Esophagus squamous epithelium (tissue), 5 donors: ENCODE data around the gene CNTNAP2. TPM values are rescaled to one million over a fixed set of nuclear protein-coding genes. Genes with fewer than 3 reads are reported as not detected.

Experiments
- DNase-seq: peaks from one replicate; lab custom pipeline; 2025; lab: John Stamatoyannopoulos, UW
- H3K27ac ChIP-seq, 4 donors: fragments of 200-600 bp; sonication (generic); one replicate each; pipeline ENCODE4 v1.5.1; 2016 to 2019; ENCODE audit warnings: mild to moderate bottlenecking in 1 of 4
- H3K27me3 ChIP-seq, 4 donors: fragments of 200-600 bp; sonication (generic); 1 replicate in 3 of 4; 2 replicates in 1 of 4; pipeline versions ENCODE4 v1.5.1 to v1.6.0; 2017 to 2021; ENCODE audit warnings: antibody characterized with exemption in 1 of 4
- H3K36me3 ChIP-seq, 3 donors: fragments of 200-600 bp; sonication (generic); one replicate each; pipeline ENCODE4 v1.5.1; 2016 to 2019
- H3K4me1 ChIP-seq, 3 donors: fragments of 200-600 bp; sonication (generic); one replicate each; pipeline ENCODE4 v1.5.1; 2017 to 2019
- H3K4me3 ChIP-seq, 4 donors: fragments of 200-600 bp; sonication (generic); 1 replicate in 3 of 4; 2 replicates in 1 of 4; pipeline ENCODE4 v1.5.1; 2016 to 2019; ENCODE audit warnings: mild to moderate bottlenecking in 2 of 4, moderate library complexity in 1 of 4
- H3K9me3 ChIP-seq, 3 donors: fragments of 200-600 bp; sonication (generic); one replicate each; pipeline ENCODE4 v1.5.1; 2016 to 2019
- CTCF ChIP-seq, 6 experiments: fragments of 450-650 bp in 4 of 6; fragments of 200-600 bp in 2 of 6; sonication (generic) in 2 of 6; IDR thresholded peaks; one replicate each; pipeline ENCODE4 v1.5.1; 2016 to 2019; ENCODE audit warnings: antibody characterized with exemption in 6 of 6, mild to moderate bottlenecking in 4 of 6, moderate library complexity in 4 of 6
- POLR2A ChIP-seq, 4 donors: fragments of 450-650 bp; IDR thresholded peaks; one replicate each; pipeline ENCODE4 v1.6.1; 2017; ENCODE audit warnings: antibody characterized with exemption in 4 of 4, mild to moderate bottlenecking in 4 of 4, moderate library complexity in 3 of 4
- WGBS, 2 donors: methylation state at CpG; one replicate each; pipeline ENCODE4 v1.1.5; 2018; 5-methylcytosine and 5-hydroxymethylcytosine counted together
- intact Hi-C: fragments of 100-400 bp; cut with DNase I; formaldehyde crosslinking; loops from one replicate; pipeline ENCODE4 v1.15.0; 2022
- total RNA-seq, 4 donors: library from RNA; depleted of rRNA; stranded (reverse); fragments of >200 nt; gene quantifications; one replicate each; pipeline ENCODE4 v1.1.0, GENCODE V29; 2016
- donor health status: DM: yes; HTN: yes; CAD: no.

The CNTNAP2 gene
- total RNA-seq, 4 donors from 2014 or later = 0.95 to 2.3 (median 1.2) TPM

DNA sequence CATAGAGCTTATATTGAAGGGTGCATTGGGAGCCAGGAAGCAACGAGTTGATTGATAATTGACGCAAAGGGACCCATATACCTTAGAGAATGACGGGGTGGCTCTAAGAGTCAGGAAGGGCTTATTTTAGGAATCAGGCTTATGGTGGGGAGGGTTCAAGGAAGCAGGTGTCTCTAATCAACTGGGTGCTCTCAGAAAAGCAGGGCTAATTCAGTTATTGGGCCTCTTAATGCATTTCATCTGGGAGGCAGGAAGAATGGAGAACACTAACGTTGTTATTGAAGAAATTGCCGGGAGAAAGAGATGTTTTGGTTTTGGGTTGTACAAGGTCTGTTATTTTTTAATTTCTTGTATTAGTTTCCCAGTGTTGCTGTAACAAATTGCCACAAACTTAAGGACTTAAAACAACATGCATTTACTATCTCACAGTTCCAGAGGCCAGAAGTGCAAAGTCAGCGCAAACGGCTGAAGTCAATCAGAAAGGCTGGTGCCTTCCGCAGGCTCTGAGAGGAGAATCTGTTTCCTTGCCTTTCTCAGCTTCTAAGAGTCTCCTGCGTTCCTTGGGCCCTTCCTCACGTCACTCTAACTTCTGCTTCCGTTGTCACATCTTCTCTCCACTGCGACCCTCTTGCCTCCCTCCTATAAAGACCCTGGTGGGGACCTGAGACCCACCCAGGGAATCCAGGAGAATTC is 2145.5 kb downstream of the CNTNAP2 start:
- intact Hi-C loops = loop anchor here (10.0 kb wide), 1 partner anchor 223 kb away; no protein-coding TSS in a partner anchor
- WGBS, 2 donors = 46 to 58% methylated on average over 12 of the region's 12 CpGs
- Histone ChIP-seq H3K36me3 (no peaks in the 10 kb centered on the region), H3K4me3 (no peak overlapping the region), H3K27me3 (peaks cover 0 to 12% (median 0%) of the 10 kb centered on the region in 4 donors), H3K9me3 (no peaks in the 10 kb centered on the region), H3K4me1 (peaks cover 0 to 8% (median 0%) of the 10 kb centered on the region in 3 donors), H3K27ac (no peak overlapping the region)
- no peak for DNase-seq
- TF ChIP-seq POLR2A (IDR thresholded peaks at IDR 0.05) (no peak), CTCF (IDR thresholded peaks at IDR 0.05) (no peak)

DNA sequence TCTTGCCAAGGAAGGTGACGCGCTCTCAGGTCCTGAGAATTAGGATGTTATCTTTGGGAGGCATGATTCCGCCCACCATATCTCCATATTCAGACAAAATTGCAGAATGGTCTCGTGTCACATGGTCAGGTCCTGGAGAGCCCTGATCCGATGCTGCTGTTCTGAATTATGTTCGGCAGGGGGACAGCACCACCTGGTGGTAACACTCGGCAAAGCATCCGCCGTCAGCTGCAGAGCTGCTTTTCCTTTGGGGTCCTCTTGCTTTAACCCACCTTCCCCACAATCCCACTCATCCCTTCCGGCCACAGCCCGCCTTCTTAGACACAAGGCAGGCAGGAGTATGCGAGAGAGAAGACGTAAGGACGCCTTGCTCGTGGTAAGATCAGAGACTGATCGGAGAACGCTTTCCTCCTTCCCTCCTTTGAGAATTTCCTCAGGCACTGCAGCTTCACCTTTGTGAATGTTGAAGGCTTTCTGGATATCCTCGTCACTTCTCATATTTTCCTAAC is 2146.2 kb downstream of the CNTNAP2 start:
- peaks cover 0 to 8% (median 0%) of the 10 kb centered on the region in 3 donors for H3K4me1 ChIP-seq
- DNase-seq = no peak
- H3K4me3 ChIP-seq = peak overlapping the region in 1 of 4 donors; percentile 46
- no peaks in the 10 kb centered on the region for H3K9me3 ChIP-seq
- intact Hi-C loops = loop anchor here (10.0 kb wide), 1 partner anchor 222 kb away; no protein-coding TSS in a partner anchor
- no peaks in the 10 kb centered on the region for H3K36me3 ChIP-seq
- 13 to 14% methylated on average over 14 to 16 of the region's 18 CpGs for WGBS, 2 donors
- H3K27me3 ChIP-seq = peaks cover 0 to 14% (median 0%) of the 10 kb centered on the region in 4 donors
- no peak overlapping the region for H3K27ac ChIP-seq
- TF ChIP-seq CTCF (IDR thresholded peaks at IDR 0.05) (peak; percentile 80 to 93 (median 84)), POLR2A (IDR thresholded peaks at IDR 0.05) (no peak)

- intact Hi-C loops = loop anchor here (10.0 kb wide), 1 partner anchor 220 kb away; no protein-coding TSS in a partner anchor
- Histone ChIP-seq H3K4me3 (no peak overlapping the region), H3K36me3 (no peaks in the 10 kb centered on the region), H3K27me3 (peaks cover 0 to 14% (median 0%) of the 10 kb centered on the region in 4 donors), H3K9me3 (no peaks in the 10 kb centered on the region), H3K27ac (no peak overlapping the region), H3K4me1 (peaks cover 0 to 8% (median 0%) of the 10 kb centered on the region in 3 donors)
- no peak for DNase-seq
- TF ChIP-seq CTCF (IDR thresholded peaks at IDR 0.05) (peak; percentile 33 to 74 (median 52)), POLR2A (IDR thresholded peaks at IDR 0.05) (no peak)
- WGBS, 2 donors = 46 to 50% methylated on average over 7 of the region's 7 CpGs
These were observed 2148.4 kb downstream of the CNTNAP2 start for GRCh38 chr7:148264933-148265557.

DNA sequence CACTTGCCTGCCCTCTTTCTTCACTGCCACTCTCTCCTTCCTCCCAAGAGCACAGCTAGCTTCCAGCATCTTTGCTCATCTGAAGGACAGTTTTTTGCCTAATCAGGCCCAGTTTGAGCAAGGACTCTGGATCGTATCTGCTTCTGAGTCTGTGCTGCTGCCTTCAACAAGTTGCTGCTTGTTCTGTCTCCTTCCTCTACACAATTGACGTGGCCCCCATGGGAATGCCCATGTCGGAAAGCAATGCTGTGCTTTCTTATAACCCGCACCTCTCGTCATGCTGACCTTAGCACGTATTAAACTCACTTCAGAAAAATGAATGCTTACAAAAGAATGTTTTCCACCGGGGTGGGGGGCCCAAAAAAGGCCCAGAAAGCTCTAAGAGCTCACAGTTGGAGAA is 2149.3 kb downstream of the CNTNAP2 start:
- H3K4me1 ChIP-seq = peaks cover 0 to 8% (median 0%) of the 10 kb centered on the region in 3 donors
- H3K4me3 ChIP-seq = no peak overlapping the region
- H3K27me3 ChIP-seq = peaks cover 0 to 14% (median 0%) of the 10 kb centered on the region in 4 donors
- intact Hi-C loops = loop anchor here (10.0 kb wide), 1 partner anchor 219 kb away; no protein-coding TSS in a partner anchor
- TF ChIP-seq CTCF (IDR thresholded peaks at IDR 0.05) (no peak), POLR2A (IDR thresholded peaks at IDR 0.05) (no peak)
- H3K27ac ChIP-seq = no peak overlapping the region
- no peak for DNase-seq
- H3K9me3 ChIP-seq = no peaks in the 10 kb centered on the region
- no peaks in the 10 kb centered on the region for H3K36me3 ChIP-seq
- 49 to 51% methylated on average over 7 of the region's 7 CpGs for WGBS, 2 donors
